GM21737 (cell line): ENCODE data around the gene HDAC5.

ENCODE experiments used
- ATAC-seq: cut with Tn5 transposase; IDR thresholded peaks from one replicate; pipeline ENCODE4 v1.9.1; 2021; ENCODE audit warnings: mild to moderate bottlenecking, moderate library complexity; ENCODE audit not compliant: unreplicated experiment

HDAC5 gene

GRCh38 chr17:44091200-44091997 lies 32.0 kb downstream of the HDAC5 start:
- no peak for ATAC-seq

GRCh38 chr17:44088254-44088653 lies 35.2 kb downstream of the HDAC5 start:
- ATAC-seq, result no peak

GRCh38 chr17:44087319-44087718 lies 36.1 kb downstream of the HDAC5 start:
- ATAC-seq, result no peak

GRCh38 chr17:44086364-44087311 lies 36.8 kb downstream of the HDAC5 start:
- no peak for ATAC-seq

- no peak for ATAC-seq
These were observed 37.5 kb downstream of the HDAC5 start for GRCh38 chr17:44085908-44086307.

- no peak for ATAC-seq
These were observed 38.5 kb downstream of the HDAC5 start for GRCh38 chr17:44084921-44085320.

DNA sequence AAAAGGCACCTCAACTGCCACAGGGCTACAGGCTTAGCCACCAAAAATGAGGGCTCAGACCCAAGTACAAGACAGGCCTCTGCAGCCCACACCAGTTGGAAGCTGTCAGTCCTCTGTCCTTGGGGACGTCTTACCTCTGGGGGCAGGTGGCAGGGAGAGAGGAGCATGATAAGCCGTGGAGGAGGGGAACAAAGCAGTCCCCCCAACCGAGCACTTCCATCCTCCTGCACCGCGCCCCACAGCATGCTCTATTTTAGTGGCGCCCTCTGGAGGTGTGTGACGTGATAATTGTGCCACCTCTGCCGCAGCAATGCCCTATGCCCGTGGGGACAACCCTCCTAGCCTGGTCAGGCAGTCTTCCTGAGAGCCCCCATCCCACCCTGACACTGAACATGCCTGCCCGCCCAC lies 39.3 kb downstream of the HDAC5 start:
- no peak for ATAC-seq

GRCh38 chr17:44083250-44083849 lies 40.1 kb downstream of the HDAC5 start:
- ATAC-seq, result no peak

DNA sequence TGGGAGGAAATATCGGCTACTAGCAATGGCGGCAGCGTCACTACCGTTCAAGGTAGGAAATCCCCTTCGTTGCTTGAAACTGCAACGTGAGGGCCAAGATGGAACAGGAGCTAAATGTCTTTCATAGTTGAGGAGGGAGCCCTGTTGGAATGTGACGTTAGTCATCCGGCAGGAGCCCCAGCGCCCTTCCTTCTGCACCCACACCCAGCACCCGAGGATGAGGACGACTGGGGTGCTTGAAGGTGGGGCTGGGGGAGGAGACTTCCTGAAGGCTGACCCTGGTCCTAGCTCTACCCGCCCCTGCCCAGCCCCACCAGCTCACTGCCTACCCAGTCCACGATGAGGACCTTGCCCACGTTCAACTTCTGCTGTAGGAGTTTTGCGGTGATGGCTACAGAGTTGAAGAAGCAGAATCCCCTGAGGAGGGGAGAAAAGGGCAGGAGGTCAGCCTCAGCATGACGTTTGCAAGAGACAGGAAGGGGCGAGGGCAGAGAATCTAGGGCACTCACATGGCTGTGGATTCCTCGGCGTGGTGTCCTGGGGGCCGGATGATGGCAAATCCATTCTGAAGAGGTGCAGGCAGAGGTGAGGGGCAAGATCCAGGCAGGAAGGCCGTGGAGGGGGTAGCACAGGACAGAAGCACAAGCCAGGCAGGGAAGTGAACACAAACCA lies 41.0 kb downstream of the HDAC5 start:
- ATAC-seq, result no peak

DNA sequence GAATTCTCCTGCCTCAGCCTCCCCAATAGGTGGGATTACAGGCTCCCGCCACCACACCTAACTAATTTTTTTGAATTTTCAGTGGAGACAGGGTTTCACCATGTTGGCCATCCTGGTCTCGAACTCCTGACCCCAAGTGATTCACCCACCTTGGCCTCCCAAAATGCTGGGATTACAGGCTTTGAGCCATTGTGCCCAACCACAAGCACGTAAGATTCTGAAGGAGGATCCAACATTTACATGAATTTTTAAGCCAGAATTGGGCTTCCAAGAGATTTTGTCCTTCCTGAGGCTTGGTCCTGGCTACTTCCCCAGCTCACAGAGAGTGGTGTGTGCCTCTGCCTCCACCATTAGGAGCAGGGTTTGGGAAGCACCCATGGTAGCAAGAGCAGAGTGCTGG lies 41.8 kb downstream of the HDAC5 start:
- no peak for ATAC-seq

DNA sequence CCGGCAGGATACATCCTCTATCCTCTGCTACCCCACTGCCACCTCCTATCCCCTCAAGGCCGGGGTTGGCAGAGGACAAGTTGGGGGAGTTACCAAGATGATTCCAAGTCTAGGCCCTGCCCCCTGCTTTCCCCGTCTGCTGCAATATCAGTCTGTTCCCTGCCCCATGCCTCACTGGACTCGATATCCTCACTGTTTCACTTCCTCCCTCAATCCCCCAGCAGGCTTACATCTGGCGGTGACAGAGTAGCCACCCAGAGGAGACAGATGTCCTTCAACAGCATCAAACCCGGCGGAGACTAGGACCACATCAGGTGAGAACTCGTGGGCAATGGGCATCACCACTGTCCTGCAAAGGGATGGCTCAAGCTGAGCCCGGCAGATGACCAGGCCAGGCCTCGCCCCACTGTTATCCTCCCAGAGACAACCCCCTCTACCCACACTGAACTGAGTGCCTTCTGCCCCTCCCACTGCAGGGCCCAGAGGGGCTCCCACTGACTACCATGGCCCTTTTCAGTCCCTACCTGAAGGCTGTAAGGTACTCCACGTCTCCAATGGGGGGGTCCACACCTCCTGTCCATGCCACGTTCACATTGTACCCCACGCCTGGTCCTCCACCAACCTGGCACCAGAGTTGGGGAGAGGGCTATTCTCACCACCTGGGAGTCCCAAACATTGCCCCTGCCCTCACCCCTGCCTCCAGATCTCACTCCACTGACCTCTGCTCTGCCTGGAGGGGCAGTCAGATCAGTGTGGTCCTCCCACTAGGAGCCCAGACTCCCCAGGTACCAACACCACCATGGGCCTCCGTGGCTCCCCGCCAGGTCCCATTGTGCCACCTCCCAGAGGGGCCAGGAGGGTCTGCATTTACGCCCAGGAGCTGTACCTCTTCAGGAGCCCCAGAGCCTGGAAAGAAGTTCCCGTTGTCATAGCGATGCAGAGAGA lies 43.3 kb downstream of the HDAC5 start:
- ATAC-seq, result no peak

DNA sequence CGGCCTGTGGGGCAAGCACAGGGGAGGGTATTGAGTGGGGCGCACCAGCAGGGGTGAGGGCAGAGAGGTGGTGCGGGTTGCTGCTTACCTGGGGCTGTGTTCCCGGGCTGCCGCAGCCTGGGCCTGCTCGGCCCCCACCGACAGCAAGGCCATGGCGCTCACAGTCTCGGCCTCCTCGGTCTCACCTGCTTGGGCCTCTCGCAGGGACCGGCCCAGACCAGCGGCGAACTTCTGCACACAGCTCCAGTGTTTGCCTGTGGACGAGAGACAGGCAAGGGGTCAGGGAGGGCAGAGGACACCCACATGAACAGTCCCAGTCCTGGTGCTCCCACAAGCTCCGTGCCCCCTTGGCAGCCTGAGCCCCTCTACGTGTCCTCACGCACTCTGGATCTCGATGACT lies 45.0 kb downstream of the HDAC5 start:
- no peak for ATAC-seq

GRCh38 chr17:44077595-44077909 lies 45.9 kb downstream of the HDAC5 start:
- no peak for ATAC-seq

- ATAC-seq, result no peak
These were observed 46.5 kb downstream of the HDAC5 start for GRCh38 chr17:44076716-44077594.

GRCh38 chr17:44075598-44076293 lies 47.7 kb downstream of the HDAC5 start:
- ATAC-seq, result no peak

DNA sequence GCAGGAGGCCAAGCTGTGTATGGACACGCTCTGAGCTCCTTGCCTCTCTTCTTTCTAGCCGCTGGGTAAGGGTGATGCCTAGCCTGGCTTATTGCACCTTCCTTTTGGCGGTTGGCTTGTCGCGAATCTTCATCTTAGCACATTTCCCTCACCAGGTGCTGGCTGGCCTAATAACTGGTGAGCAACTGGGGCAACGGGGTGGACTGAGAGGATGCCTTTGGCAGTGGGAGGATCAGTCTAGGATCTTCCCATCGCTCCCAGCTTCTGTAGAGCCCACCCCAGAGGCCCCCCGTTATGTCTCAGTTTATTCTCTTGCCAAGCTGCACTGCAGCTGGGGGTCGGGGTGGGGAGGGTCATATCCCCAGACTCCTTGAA lies 48.5 kb downstream of the HDAC5 start:
- ATAC-seq, result no peak

- no peak for ATAC-seq
These were observed 49.1 kb downstream of the HDAC5 start for GRCh38 chr17:44074231-44074910.

DNA sequence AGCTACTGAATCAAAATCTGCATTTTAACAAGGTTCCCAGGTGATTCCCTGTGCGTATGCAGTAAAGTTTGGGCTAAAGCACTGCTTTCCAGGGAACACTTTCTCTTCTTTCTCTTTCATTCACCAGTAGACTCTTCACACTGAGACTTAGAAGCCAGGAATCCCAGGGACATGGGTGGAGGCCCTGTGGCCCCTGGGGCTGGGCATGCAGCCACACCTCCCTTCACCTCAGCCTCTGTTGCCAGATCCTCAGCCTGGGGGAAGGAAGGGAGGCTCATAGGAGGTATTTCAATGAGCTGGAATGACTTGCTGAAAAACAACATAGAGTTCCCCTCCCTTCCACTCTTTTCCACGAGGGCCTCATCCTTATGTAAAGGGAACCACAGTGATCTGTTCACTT lies 51.7 kb downstream of the HDAC5 start:
- ATAC-seq, result no peak
